GM18499 (cell line): ENCODE results near the gene RBMS1.
A peak's percentile ranks its signal among the peaks of the same experiment; 100 is the strongest.
"Not testable (repeated sequence)": the region's sequence is repeated elsewhere in the genome, so short reads cannot be mapped to it uniquely, and the experiment has no call there.

Experiments
- ATAC-seq: cut with Tn5 transposase; IDR thresholded peaks from one replicate; pipeline ENCODE4 v1.9.1; 2021; ENCODE audit warnings: moderate number of reproducible peaks; ENCODE audit not compliant: insufficient read depth, unreplicated experiment

The RBMS1 gene

DNA sequence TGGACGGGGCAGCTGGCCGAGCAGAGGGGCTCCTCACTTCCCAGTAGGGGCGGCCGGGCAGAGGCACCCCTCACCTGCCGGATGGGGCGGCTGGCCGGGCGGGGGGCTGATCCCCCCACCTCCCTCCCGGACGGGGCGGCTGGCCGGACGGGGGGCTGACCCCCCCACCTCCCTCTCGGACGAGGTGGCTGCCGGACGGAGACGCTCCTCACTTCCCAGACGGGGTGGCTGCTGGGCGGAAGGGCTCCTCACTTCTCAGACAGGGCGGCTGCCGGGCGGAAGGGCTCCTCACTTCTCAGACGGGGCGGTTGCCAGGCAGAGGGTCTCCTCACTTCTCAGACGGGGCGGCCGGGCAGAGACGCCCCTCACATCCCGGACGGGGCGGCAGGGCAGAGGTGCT, 54.6 kb downstream of the RBMS1 start:
- not testable (repeated sequence) for ATAC-seq

- ATAC-seq, result no peak
These were observed 56.3 kb downstream of the RBMS1 start for GRCh38 chr2:160437273-160437672.

GRCh38 chr2:160434254-160434948, 59.2 kb downstream of the RBMS1 start:
- ATAC-seq, result no peak

GRCh38 chr2:160433466-160434140, 60.0 kb downstream of the RBMS1 start:
- no peak for ATAC-seq

DNA sequence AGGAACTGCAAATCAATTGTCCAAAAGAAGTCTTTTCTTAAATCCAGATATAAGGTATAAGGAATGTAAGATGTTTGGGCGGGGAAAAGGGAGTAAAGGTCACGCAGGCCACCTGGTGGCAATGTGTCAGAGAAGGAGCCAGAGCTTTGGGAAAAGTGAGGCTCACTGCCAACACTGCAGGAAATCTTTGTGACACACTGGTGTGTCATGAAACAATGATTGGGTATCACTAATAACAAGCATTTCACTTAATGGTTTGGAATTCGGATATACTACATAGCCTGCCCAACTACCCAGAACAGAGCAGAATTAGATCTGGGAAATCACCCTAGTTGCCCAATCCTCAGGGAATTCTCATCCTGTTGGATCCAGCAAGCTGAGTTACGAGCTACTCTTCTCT, 61.0 kb downstream of the RBMS1 start:
- ATAC-seq, result no peak

GRCh38 chr2:160431441-160431840, 62.2 kb downstream of the RBMS1 start:
- ATAC-seq, result peak; percentile 89

- no peak for ATAC-seq
These were observed 63.6 kb downstream of the RBMS1 start for GRCh38 chr2:160430001-160430344.

- no peak for ATAC-seq
These were observed 64.2 kb downstream of the RBMS1 start for GRCh38 chr2:160429248-160430000.

GRCh38 chr2:160428405-160428763, 65.2 kb downstream of the RBMS1 start:
- no peak for ATAC-seq

- ATAC-seq, result no peak
These were observed 65.8 kb downstream of the RBMS1 start for GRCh38 chr2:160427629-160428404.

DNA sequence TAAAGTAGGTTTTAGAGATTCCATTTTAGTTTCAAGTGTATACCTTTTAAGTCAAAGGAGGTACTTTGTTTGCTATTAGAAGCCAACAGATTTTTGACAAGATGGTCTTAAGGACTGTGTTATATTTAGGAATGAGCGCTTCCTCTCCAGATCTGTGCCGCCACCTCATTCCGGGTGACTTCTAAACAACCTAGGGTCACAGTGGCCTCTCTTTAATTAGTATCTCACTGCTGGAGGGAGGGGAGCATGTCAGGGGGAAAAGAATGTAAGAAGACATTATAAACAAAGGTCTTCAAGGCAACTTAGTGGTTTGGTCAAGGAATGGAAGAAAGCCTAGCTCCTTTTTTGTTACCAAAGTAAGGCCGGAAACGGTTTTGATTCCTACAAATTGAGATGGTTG, 67.0 kb downstream of the RBMS1 start:
- ATAC-seq, result no peak

DNA sequence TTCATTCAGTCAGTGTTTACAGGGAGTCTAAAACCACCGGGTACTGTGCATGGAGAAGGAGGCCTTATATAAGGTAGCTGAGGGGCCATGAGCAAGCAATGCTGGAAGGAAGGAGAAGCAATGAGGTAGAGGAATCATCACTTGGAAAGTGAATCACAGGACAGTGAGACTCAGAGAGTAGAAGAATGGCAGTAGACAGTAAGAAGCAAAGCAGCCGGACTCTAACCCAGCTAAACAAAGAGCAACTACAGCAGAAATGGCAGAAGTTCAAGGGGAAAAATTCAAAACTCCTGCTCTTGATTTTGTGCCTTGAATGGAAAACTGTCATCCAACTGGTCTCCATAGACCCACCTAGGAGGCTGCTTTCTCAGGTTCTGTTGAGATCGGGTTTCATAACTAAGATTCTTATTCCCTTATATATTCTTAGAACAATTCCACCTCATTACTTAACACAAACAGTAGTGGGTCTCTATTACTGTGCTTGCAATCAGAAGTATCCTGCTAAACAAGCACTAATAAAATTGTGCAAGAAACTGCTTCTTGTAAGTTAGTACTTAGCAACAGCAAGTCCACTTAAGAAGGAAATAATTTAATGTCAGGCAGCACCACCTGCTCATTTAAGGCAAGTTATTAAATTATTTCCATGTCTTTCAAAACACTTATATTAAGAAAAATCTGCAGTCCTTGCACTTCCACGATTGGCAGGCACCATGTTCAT, 68.0 kb downstream of the RBMS1 start:
- ATAC-seq, result no peak

DNA sequence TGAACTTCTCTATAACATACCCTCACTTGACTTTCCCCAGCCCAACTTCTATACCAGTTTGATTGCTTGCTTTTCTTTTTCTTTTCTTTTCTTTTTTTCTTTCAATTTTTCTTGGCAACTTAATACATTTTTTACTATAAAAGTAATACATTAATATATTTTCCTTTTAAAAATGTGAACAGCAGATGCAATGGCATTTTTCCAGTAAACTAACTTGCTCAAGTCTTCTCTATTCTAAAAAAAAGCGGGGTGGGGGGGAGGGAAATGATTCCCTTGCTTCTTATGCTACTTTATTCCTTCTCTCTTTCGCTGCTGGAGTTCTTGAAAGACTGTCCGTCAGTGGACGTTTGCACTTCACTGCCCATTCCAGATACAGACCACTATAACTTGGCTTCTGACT, 70.5 kb downstream of the RBMS1 start:
- no peak for ATAC-seq

GRCh38 chr2:160421646-160422501, 71.7 kb downstream of the RBMS1 start:
- ATAC-seq, result not testable (repeated sequence)

- no peak for ATAC-seq
These were observed 72.9 kb downstream of the RBMS1 start for GRCh38 chr2:160420711-160421110.

- no peak for ATAC-seq
These were observed 73.7 kb downstream of the RBMS1 start for GRCh38 chr2:160419776-160420505.

DNA sequence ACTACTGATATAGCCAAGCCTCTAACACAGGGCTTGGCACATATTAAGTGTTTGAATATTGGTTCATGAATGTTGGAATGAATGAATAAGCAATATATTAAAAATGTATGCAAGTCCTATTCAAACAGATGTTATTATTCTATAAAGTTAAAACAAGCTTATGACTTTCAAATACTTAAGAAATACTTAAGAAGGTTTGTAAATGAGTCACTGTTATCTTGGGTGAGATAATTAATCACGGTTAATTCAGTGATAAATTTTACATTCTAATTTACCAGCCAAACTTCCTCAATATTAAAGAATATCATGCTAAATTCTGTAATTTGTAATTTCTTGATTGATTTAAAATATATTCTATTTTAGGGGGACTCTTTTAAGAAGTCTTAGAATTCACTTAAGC, 74.8 kb downstream of the RBMS1 start:
- no peak for ATAC-seq

- no peak for ATAC-seq
These were observed 75.2 kb downstream of the RBMS1 start for GRCh38 chr2:160418398-160418765.
